ENCODE results near the gene DBP. TPM values are rescaled to one million over a fixed set of nuclear protein-coding genes. Genes with fewer than 3 reads are reported as not detected.

DBP gene
- total and polyA plus RNA-seq, 2 of the 13 experiments (the other 11 are each of a cell fraction or from before 2014, with no cell fraction given), result 1.7 to 5.8 TPM

- TF ChIP-seq ZNF484 (CRISPR knock-in tag; IDR thresholded peaks at IDR 0.05; ENCODE audit: borderline replicate concordance, low read depth) (no peak), ZBTB14 (CRISPR knock-in tag; IDR thresholded peaks at IDR 0.05) (no peak), ZBTB4 (CRISPR knock-in tag; IDR thresholded peaks at IDR 0.05; ENCODE audit: borderline replicate concordance) (no peak), ZSCAN21 (CRISPR knock-in tag; IDR thresholded peaks at IDR 0.05; ENCODE audit: borderline replicate concordance) (no peak), PBX3 (CRISPR knock-in tag; IDR thresholded peaks at IDR 0.05; ENCODE audit: borderline replicate concordance) (no peak), ZC3H13 (CRISPR knock-in tag; IDR thresholded peaks at IDR 0.05) (no peak), ARNT2 (CRISPR knock-in tag; IDR thresholded peaks at IDR 0.05; ENCODE audit: low read depth) (no peak), SMARCE1 (IDR thresholded peaks at IDR 0.05; ENCODE audit: borderline replicate concordance) (no peak), SRF (IDR thresholded peaks at IDR 0.05; ENCODE audit: low read depth, low read length) (no peak), ZNF784 (CRISPR knock-in tag; IDR thresholded peaks at IDR 0.05; ENCODE audit: borderline replicate concordance) (no peak)
Observed at GRCh38 chr19:48641850-48642249, 4.7 kb upstream of the DBP start (continued).

Measured in HepG2 (cell line).